ENCODE measurements around the gene NECAB3.

NECAB3 gene

DNA sequence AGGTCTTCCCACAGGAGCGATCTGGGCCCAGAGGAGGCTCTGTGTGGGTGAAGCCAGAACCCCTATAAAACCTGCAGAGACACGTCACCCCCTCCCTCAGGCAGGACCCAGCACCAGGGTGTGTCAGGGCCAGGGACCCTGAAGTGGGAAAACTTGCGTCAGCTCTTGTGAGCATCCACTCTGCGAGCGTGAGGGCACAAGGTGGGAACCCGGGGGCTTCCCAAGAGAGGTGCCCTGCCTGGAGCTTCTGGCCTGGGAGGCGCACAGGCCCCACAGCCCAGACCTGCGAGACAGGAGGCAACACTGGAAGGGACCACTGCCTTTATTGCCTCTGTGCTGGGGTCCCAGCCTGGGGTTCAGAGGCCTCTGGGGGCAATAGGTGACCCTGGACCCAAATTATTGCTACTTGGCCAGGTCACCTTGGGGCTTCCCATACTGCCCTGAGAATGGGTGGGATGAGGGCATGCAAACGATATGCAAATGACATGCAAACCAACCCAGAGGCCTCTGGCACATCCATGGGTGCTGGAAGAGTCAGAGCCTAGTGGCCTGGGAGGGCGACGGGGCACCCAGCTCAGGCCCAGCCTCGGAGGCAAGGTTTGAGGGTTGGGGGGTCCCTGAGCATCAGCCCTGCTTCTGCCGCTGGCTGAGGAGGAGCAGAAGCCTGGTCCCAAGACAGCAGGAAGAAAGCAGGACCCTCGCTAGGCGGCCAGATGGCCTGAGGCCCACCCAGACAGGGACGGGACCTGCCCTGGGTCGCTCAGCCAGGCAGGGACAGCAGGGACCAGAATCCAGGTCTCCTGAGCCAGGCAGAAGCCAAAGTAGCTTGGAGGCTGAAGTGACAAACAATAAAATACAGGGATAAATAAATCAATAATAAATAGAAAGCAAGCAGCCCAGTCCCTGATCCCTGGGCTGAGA lies 17.2 kb downstream of the NECAB3 start:
- H3K4me1 ChIP-seq (ENCODE audit: control insufficient read depth, insufficient read depth, low read length) = no peaks in the 10 kb centered on the region
- peaks cover 11% of the 10 kb centered on the region for H3K36me3 ChIP-seq (ENCODE audit: control insufficient read depth, insufficient read depth, low read length)

DNA sequence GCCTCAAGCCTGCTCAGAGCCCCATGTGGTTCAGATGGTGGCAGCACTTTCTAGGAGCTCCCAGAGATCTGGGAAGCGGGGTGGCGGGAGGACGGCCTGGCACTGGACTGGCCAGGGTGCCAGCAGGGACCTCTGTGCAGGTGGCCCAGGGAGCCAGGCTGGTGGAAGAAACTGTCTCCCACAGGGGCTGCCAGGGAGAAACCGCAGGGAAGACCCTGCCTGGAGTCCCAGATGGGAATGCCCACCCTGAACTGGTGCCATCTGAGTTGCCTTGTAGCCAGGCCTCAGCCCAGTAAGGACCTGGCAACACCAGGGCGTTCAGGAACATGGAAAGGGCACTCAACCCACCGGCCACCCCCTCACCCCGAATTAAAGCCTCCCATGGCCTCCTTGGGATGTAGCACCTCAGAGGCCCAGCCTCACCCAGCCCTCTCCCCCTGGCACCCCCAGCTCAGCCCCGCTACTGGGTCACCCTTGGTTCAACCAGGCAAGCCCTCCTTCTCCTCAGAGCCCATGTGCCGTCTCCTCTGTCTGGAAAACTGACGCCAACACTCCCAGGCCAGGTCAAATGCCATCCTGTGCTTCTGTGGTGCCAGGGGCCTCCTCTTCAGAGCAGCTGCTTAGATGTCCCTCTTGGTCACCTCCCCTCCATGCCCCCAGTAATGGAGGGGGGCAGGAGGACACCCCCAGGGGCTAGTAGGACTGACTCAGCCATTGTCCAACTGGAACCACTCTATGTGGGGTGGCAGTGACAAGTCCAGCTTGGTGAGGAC lies 18.0 kb downstream of the NECAB3 start:
- no peak overlapping the region for H3K9ac ChIP-seq (ENCODE audit: low read depth, low read length)
- peaks cover 11% of the 10 kb centered on the region for H3K36me3 ChIP-seq (ENCODE audit: control insufficient read depth, insufficient read depth, low read length)
- H3K27me3 ChIP-seq (ENCODE audit: control insufficient read depth, insufficient read depth, low read length) = no peaks in the 10 kb centered on the region
- no peak overlapping the region for H3K4me3 ChIP-seq (ENCODE audit: low read depth, low read length)
- H3K9me3 ChIP-seq (ENCODE audit: control insufficient read depth, insufficient read depth, low read length) = no peaks in the 10 kb centered on the region
- no peaks in the 10 kb centered on the region for H3K4me1 ChIP-seq (ENCODE audit: control insufficient read depth, insufficient read depth, low read length)

More for the DNA sequence above, 17.2 kb downstream of the NECAB3 start:
- Histone ChIP-seq H3K9ac (ENCODE audit: low read depth, low read length) (no peak overlapping the region), H3K27me3 (ENCODE audit: control insufficient read depth, insufficient read depth, low read length) (no peaks in the 10 kb centered on the region), H3K9me3 (ENCODE audit: control insufficient read depth, insufficient read depth, low read length) (no peaks in the 10 kb centered on the region), H3K4me3 (ENCODE audit: low read depth, low read length) (no peak overlapping the region)

GRCh38 chr20:33655164-33655563 lies 19.1 kb downstream of the NECAB3 start:
- Histone ChIP-seq H3K4me1 (ENCODE audit: control insufficient read depth, insufficient read depth, low read length) (no peaks in the 10 kb centered on the region), H3K9me3 (ENCODE audit: control insufficient read depth, insufficient read depth, low read length) (no peaks in the 10 kb centered on the region), H3K36me3 (ENCODE audit: control insufficient read depth, insufficient read depth, low read length) (peaks cover 10% of the 10 kb centered on the region), H3K27me3 (ENCODE audit: control insufficient read depth, insufficient read depth, low read length) (no peaks in the 10 kb centered on the region), H3K9ac (ENCODE audit: low read depth, low read length) (no peak overlapping the region), H3K4me3 (ENCODE audit: low read depth, low read length) (no peak overlapping the region)

- Histone ChIP-seq H3K27me3 (ENCODE audit: control insufficient read depth, insufficient read depth, low read length) (no peaks in the 10 kb centered on the region), H3K4me3 (ENCODE audit: low read depth, low read length) (no peak overlapping the region), H3K4me1 (ENCODE audit: control insufficient read depth, insufficient read depth, low read length) (no peaks in the 10 kb centered on the region), H3K36me3 (ENCODE audit: control insufficient read depth, insufficient read depth, low read length) (peaks cover 6% of the 10 kb centered on the region), H3K9me3 (ENCODE audit: control insufficient read depth, insufficient read depth, low read length) (no peaks in the 10 kb centered on the region), H3K9ac (ENCODE audit: low read depth, low read length) (no peak overlapping the region)
These were observed 19.5 kb downstream of the NECAB3 start for GRCh38 chr20:33654680-33655161.

GRCh38 chr20:33653900-33654596 lies 20.2 kb downstream of the NECAB3 start:
- Histone ChIP-seq H3K9me3 (ENCODE audit: control insufficient read depth, insufficient read depth, low read length) (no peaks in the 10 kb centered on the region), H3K36me3 (ENCODE audit: control insufficient read depth, insufficient read depth, low read length) (peaks cover 3% of the 10 kb centered on the region), H3K9ac (ENCODE audit: low read depth, low read length) (no peak overlapping the region), H3K4me1 (ENCODE audit: control insufficient read depth, insufficient read depth, low read length) (no peaks in the 10 kb centered on the region), H3K27me3 (ENCODE audit: control insufficient read depth, insufficient read depth, low read length) (no peaks in the 10 kb centered on the region), H3K4me3 (ENCODE audit: low read depth, low read length) (no peak overlapping the region)

- Histone ChIP-seq H3K4me1 (ENCODE audit: control insufficient read depth, insufficient read depth, low read length) (no peaks in the 10 kb centered on the region), H3K4me3 (ENCODE audit: low read depth, low read length) (no peak overlapping the region), H3K9ac (ENCODE audit: low read depth, low read length) (no peak overlapping the region)
These were observed 20.9 kb downstream of the NECAB3 start for GRCh38 chr20:33653218-33653899.

GRCh38 chr20:33651562-33652048 lies 22.6 kb downstream of the NECAB3 start:
- Histone ChIP-seq H3K27me3 (ENCODE audit: control insufficient read depth, insufficient read depth, low read length) (no peaks in the 10 kb centered on the region), H3K9me3 (ENCODE audit: control insufficient read depth, insufficient read depth, low read length) (no peaks in the 10 kb centered on the region), H3K36me3 (ENCODE audit: control insufficient read depth, insufficient read depth, low read length) (peaks cover 3% of the 10 kb centered on the region), H3K4me3 (ENCODE audit: low read depth, low read length) (no peak overlapping the region), H3K4me1 (ENCODE audit: control insufficient read depth, insufficient read depth, low read length) (no peaks in the 10 kb centered on the region), H3K9ac (ENCODE audit: low read depth, low read length) (no peak overlapping the region)

More at GRCh38 chr20:33653218-33653899, 20.9 kb downstream of the NECAB3 start:
- Histone ChIP-seq H3K27me3 (ENCODE audit: control insufficient read depth, insufficient read depth, low read length) (no peaks in the 10 kb centered on the region), H3K36me3 (ENCODE audit: control insufficient read depth, insufficient read depth, low read length) (peaks cover 2% of the 10 kb centered on the region), H3K9me3 (ENCODE audit: control insufficient read depth, insufficient read depth, low read length) (no peaks in the 10 kb centered on the region)

DNA sequence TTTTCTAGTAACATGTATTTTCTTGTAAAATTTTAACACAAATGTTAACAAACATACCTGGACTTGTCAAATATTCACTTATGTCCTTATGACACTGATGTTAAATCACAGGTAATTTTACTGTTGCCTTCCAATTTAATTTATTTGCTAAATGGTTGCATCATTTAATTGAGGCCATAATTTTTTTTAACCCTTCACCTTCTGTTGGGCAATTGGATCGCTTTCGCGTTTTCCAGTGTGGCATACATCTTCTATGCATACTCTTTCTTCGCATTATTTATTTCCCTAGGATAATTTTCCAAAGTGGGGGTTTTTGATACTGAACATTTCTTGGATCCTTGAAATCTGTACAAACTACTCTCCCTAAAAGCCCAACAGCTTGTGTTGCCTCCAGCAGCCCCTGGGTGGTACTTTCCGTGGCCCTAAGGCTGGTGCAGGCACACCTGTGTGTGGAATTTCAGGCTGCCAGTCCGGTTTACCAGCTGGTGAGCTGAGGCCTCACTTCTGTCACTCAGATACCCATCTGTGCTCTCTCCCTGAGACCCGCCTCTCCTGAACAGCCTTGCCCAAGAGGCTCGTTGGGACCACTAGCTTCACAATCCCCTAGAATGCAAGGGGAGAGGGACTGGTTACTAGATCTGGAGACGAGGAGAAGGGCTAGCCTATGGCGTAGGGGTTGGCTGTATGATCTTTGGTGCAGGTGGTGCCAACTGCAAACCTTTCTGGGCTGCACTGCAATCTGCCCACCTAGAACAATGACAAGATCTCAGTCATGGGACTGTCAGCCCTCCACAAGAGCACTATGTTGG lies 23.3 kb downstream of the NECAB3 start:
- Histone ChIP-seq H3K4me3 (ENCODE audit: low read depth, low read length) (no peak overlapping the region), H3K27me3 (ENCODE audit: control insufficient read depth, insufficient read depth, low read length) (no peaks in the 10 kb centered on the region), H3K9me3 (ENCODE audit: control insufficient read depth, insufficient read depth, low read length) (no peaks in the 10 kb centered on the region), H3K4me1 (ENCODE audit: control insufficient read depth, insufficient read depth, low read length) (no peaks in the 10 kb centered on the region), H3K9ac (ENCODE audit: low read depth, low read length) (no peak overlapping the region), H3K36me3 (ENCODE audit: control insufficient read depth, insufficient read depth, low read length) (peaks cover 3% of the 10 kb centered on the region)

GRCh38 chr20:33650111-33650752 lies 24.0 kb downstream of the NECAB3 start:
- H3K4me3 ChIP-seq (ENCODE audit: low read depth, low read length) = no peak overlapping the region
- peaks cover 3% of the 10 kb centered on the region for H3K36me3 ChIP-seq (ENCODE audit: control insufficient read depth, insufficient read depth, low read length)
- no peak overlapping the region for H3K9ac ChIP-seq (ENCODE audit: low read depth, low read length)
- no peaks in the 10 kb centered on the region for H3K27me3 ChIP-seq (ENCODE audit: control insufficient read depth, insufficient read depth, low read length)
- H3K9me3 ChIP-seq (ENCODE audit: control insufficient read depth, insufficient read depth, low read length) = no peaks in the 10 kb centered on the region
- no peaks in the 10 kb centered on the region for H3K4me1 ChIP-seq (ENCODE audit: control insufficient read depth, insufficient read depth, low read length)

GRCh38 chr20:33649201-33649681 lies 25.0 kb downstream of the NECAB3 start:
- no peaks in the 10 kb centered on the region for H3K27me3 ChIP-seq (ENCODE audit: control insufficient read depth, insufficient read depth, low read length)
- H3K36me3 ChIP-seq (ENCODE audit: control insufficient read depth, insufficient read depth, low read length) = peaks cover 11% of the 10 kb centered on the region
- no peaks in the 10 kb centered on the region for H3K4me1 ChIP-seq (ENCODE audit: control insufficient read depth, insufficient read depth, low read length)
- H3K9me3 ChIP-seq (ENCODE audit: control insufficient read depth, insufficient read depth, low read length) = no peaks in the 10 kb centered on the region
- no peak overlapping the region for H3K4me3 ChIP-seq (ENCODE audit: low read depth, low read length)
- H3K9ac ChIP-seq (ENCODE audit: low read depth, low read length) = no peak overlapping the region
